WERI-Rb-1 (cell line): ENCODE measurements around the gene NSFL1C.

Experiments
- DNase-seq: peaks from one replicate; pipeline ENCODE4 v3.0.0-alpha.2; 2020
- H3K27ac ChIP-seq: fragments of 250-450 bp; sonication (Bioruptor Pico); 2 replicates; pipeline ENCODE4 v1.5.1; 2020; ENCODE audit warnings: mild to moderate bottlenecking, moderate library complexity
- H3K27me3 ChIP-seq: fragments of 250-450 bp; sonication (Bioruptor Pico); 2 replicates; pipeline ENCODE4 v1.5.1; 2021; ENCODE audit warnings: mild to moderate bottlenecking, low read depth, moderate library complexity; ENCODE audit not compliant: insufficient read depth, severe bottlenecking
- H3K36me3 ChIP-seq: fragments of 250-450 bp; sonication (Bioruptor Pico); 2 replicates; pipeline ENCODE4 v1.5.1; 2020; ENCODE audit warnings: mild to moderate bottlenecking, moderate library complexity
- H3K4me3 ChIP-seq: 2 replicates; pipeline ENCODE4 v1.5.1; 2011; ENCODE audit warnings: low read depth, mild to moderate bottlenecking, control low read depth, low read length
- H3K9me3 ChIP-seq: fragments of 250-450 bp; sonication (Bioruptor Pico); 2 replicates; pipeline ENCODE4 v1.5.1; 2021; ENCODE audit warnings: mild to moderate bottlenecking, moderate library complexity; ENCODE audit not compliant: severe bottlenecking
- TF ChIP-seq, protein P1 (sequence below): IDR thresholded peaks from 2 replicates; pipeline ENCODE4 v1.5.1; 2011; ENCODE audit warnings: low read depth, mild to moderate bottlenecking, control low read depth, inconsistent platforms, low read length

The NSFL1C gene

GRCh38 chr20:1468117-1468624, 1.5 kb upstream of the NSFL1C start:
- no peak overlapping the region for H3K4me3 ChIP-seq
- peaks cover 13% of the 10 kb centered on the region for H3K27me3 ChIP-seq
- DNase-seq: no peak
- TF ChIP-seq, protein P1, sequence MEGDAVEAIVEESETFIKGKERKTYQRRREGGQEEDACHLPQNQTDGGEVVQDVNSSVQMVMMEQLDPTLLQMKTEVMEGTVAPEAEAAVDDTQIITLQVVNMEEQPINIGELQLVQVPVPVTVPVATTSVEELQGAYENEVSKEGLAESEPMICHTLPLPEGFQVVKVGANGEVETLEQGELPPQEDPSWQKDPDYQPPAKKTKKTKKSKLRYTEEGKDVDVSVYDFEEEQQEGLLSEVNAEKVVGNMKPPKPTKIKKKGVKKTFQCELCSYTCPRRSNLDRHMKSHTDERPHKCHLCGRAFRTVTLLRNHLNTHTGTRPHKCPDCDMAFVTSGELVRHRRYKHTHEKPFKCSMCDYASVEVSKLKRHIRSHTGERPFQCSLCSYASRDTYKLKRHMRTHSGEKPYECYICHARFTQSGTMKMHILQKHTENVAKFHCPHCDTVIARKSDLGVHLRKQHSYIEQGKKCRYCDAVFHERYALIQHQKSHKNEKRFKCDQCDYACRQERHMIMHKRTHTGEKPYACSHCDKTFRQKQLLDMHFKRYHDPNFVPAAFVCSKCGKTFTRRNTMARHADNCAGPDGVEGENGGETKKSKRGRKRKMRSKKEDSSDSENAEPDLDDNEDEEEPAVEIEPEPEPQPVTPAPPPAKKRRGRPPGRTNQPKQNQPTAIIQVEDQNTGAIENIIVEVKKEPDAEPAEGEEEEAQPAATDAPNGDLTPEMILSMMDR: no peak
- H3K36me3 ChIP-seq: peaks cover 14% of the 10 kb centered on the region
- H3K9me3 ChIP-seq: no peaks in the 10 kb centered on the region
- no peak overlapping the region for H3K27ac ChIP-seq

GRCh38 chr20:1467355-1468116, 887 bp upstream of the NSFL1C start:
- H3K9me3 ChIP-seq: no peaks in the 10 kb centered on the region
- H3K36me3 ChIP-seq: peaks cover 18% of the 10 kb centered on the region
- no peak overlapping the region for H3K27ac ChIP-seq
- peaks cover 13% of the 10 kb centered on the region for H3K27me3 ChIP-seq
- DNase-seq: no peak
- no peak overlapping the region for H3K4me3 ChIP-seq
- TF ChIP-seq, protein P1: no peak

DNA sequence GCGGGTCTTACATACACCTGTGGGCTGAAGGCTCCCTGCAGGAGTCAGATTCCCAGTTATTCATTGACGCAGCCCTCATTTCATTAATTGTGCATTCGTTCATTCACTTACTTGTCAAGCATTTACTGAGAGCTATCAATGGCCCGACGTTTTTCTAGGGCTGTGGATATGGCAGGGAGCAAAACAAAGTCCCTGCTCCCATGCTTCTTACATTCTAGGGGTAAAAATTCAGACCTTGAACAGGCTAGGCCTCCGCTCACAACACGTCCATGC, 369 bp upstream of the NSFL1C start:
- peaks cover 13% of the 10 kb centered on the region for H3K27me3 ChIP-seq
- no peak overlapping the region for H3K4me3 ChIP-seq
- H3K36me3 ChIP-seq: peaks cover 18% of the 10 kb centered on the region
- TF ChIP-seq, protein P1: no peak
- H3K27ac ChIP-seq: no peak overlapping the region
- no peak for DNase-seq
- no peaks in the 10 kb centered on the region for H3K9me3 ChIP-seq

DNA sequence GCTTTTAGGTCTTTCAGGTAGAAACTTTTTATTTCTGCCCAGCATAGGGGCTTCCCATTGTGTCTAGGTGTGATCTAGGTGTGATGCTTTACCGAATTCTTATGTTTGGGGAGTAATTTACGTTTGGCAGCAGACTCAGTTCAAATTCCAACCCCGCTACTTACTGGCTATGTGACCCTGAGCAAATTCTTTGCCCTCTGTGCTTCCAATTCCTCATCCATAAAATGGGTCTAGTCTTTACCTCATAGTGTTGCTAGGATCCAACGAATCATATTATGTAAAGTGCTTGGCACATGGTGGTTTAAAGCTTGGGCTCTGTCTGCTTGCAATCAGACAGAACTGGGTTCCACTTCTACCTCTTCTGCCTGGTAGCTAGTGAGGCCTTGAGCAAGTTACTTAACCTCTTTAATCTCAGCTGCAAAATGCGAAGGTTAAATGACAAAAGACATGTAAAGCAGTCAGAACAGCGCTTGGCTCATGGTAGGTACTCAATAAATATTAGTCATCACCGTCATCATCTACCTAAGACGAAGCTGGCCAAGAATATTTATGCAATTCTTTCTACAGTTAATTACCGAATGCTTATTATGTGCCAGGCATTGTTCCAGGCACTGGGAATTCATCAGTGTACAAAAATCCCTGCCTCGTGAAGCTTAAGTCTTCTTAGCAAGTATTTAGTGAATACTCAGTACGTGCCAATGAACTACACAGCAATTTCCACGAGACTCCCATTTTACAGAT, 1.0 kb downstream of the NSFL1C start:
- TF ChIP-seq, protein P1: no peak
- Histone ChIP-seq H3K27ac (peak overlapping the region; percentile 84), H3K4me3 (peak overlapping the region; percentile 85), H3K27me3 (peaks cover 10% of the 10 kb centered on the region), H3K9me3 (no peaks in the 10 kb centered on the region), H3K36me3 (peaks cover 26% of the 10 kb centered on the region)
- DNase-seq: no peak

DNA sequence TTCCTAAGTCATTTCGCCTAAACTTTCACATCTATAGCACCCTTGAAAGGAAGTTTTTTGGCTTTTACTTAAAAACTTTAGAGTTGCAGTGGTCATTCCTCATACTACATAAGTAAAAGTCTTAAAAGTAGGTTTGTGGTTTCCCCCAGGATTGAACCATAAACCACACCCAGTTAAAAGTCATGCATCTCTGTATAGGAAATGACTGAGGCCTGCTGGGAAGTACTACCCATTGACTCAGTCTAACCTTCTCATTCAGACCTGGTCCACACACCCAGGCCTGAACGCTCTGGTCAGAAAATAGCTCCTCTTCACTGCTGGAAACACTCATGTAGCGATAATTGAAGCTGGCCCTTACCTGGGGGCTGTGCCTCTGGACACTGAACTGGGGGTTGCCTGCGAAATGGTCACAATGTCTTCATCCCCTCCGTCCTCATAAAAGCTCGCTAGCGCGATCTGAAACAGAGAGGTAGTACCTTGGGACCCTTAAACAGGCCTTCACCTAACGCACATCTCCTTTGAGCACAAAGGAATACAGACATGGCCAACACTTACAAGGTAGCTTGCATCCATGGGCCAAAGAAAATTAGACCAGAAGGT, 2.6 kb downstream of the NSFL1C start:
- TF ChIP-seq, protein P1: no peak
- H3K27ac ChIP-seq: no peak overlapping the region
- no peak overlapping the region for H3K4me3 ChIP-seq
- no peaks in the 10 kb centered on the region for H3K9me3 ChIP-seq
- H3K27me3 ChIP-seq: peaks cover 7% of the 10 kb centered on the region
- no peak for DNase-seq
- H3K36me3 ChIP-seq: peaks cover 41% of the 10 kb centered on the region
